ENCODE measurements around the gene METTL4. TPM values are rescaled to one million over a fixed set of nuclear protein-coding genes. Genes with fewer than 3 reads are reported as not detected.
"Not testable (repeated sequence)": the region's sequence is repeated elsewhere in the genome, so short reads cannot be mapped to it uniquely, and the experiment has no call there.

The METTL4 gene
- total and polyA plus RNA-seq, 9 of the 15 experiments (the other 6 are each of a cell fraction or from before 2014, with no cell fraction given), result 7.9 to 32.8 (median 22.1) TPM

DNA sequence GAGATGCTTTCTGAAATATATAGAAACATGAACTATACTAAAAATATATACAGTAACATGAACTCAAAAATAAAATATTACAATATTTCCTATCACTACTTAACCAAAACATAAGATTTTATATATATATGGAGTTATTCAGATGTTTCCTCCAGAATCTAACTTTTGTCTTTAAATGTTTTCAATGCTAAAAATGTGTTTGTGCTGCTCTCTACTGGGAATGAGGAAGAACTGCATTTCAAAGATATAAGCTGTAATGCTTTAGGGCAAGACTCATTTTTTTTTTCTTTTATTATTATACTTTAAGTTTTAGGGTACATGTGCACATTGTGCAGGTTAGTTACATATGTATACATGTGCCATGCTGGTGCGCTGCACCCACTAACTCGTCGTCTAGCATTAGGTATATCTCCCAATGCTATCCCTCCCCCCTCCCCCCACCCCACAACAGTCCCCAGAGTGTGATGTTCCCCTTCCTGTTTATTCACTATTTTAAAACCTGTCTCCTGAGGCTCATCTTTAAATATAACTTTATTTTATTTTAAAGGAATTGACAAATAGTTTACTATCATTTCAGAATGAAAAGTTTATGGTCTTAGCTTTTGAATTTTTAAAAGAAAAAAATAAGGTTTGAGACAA, 29.3 kb downstream of the METTL4 start:
- no CpG with 5 or more reads among the region's 3 CpGs for WGBS (ENCODE audit: insufficient coverage, low coverage, missing lambda C conversion rate)
- not testable (repeated sequence) for H3K4me2 ChIP-seq (ENCODE audit: insufficient read depth, low read length); H3K79me2 ChIP-seq (ENCODE audit: control insufficient read depth, insufficient read depth, low read length); H3K4me1 ChIP-seq (replicated peaks in 1 of 2; ENCODE audit: control insufficient read depth in 2 of 2, insufficient read depth in 2 of 2, low read length in 2 of 2); BruUV-seq (replicated peaks); H3K9me3 ChIP-seq (replicated peaks; ENCODE audit: control insufficient read depth, insufficient read depth, low read depth, low read length); H3K27me3 ChIP-seq (ENCODE audit: control insufficient read depth in 2 of 2, insufficient read depth in 2 of 2, low read length in 2 of 2); H3K9ac ChIP-seq (ENCODE audit: insufficient read depth in 1 of 2, low read depth in 2 of 2, low read length in 2 of 2); H2AFZ ChIP-seq (ENCODE audit: low read depth, low read length); H3K4me3 ChIP-seq; H4K20me1 ChIP-seq (replicated peaks; ENCODE audit: control insufficient read depth, insufficient read depth, low read length); H3K9me1 ChIP-seq (ENCODE audit: control insufficient read depth, insufficient read depth, low read length); H3K27ac ChIP-seq (ENCODE audit: extremely low read depth, low read depth, low read length)
- peak in 2 of 4 experiments; percentile 25 to 43 for DNase-seq (ENCODE audit: extremely low read depth in 1 of 4, low spot score in 3 of 4)
- ChIA-PET CTCF (ENCODE audit: low intra/inter-chr PET ratio) (interaction anchor here (0.7 to 1.4 kb wide), 5 partner anchors 174 to 1678 kb away, joined by 3 to 12 read pairs (median 3); no protein-coding TSS in a partner anchor), POLR2A (interaction anchor here (0.7 to 1.0 kb wide), 4 partner anchors 18 to 115 kb away, joined by 3 to 5 read pairs (median 3); no protein-coding TSS in a partner anchor)
- peak; percentile 35 for FAIRE-seq
- H3K36me3 ChIP-seq (ENCODE audit: control insufficient read depth, insufficient read depth, low read length), result peaks cover 25% of the 10 kb centered on the region; the same call in 2 of the 3 replicates
- in situ Hi-C loops (cut with MboI), result loop anchor here (25.0 kb wide), 1 partner anchor 955 kb away; no protein-coding TSS in a partner anchor
- intact Hi-C loops (cut with micrococcal nuclease), result loop anchor here (1.0 to 10.0 kb wide), 4 partner anchors 317 to 967 kb away; no protein-coding TSS in a partner anchor
- ATAC-seq, result peak; percentile 69
- TF ChIP-seq, protein P1, sequence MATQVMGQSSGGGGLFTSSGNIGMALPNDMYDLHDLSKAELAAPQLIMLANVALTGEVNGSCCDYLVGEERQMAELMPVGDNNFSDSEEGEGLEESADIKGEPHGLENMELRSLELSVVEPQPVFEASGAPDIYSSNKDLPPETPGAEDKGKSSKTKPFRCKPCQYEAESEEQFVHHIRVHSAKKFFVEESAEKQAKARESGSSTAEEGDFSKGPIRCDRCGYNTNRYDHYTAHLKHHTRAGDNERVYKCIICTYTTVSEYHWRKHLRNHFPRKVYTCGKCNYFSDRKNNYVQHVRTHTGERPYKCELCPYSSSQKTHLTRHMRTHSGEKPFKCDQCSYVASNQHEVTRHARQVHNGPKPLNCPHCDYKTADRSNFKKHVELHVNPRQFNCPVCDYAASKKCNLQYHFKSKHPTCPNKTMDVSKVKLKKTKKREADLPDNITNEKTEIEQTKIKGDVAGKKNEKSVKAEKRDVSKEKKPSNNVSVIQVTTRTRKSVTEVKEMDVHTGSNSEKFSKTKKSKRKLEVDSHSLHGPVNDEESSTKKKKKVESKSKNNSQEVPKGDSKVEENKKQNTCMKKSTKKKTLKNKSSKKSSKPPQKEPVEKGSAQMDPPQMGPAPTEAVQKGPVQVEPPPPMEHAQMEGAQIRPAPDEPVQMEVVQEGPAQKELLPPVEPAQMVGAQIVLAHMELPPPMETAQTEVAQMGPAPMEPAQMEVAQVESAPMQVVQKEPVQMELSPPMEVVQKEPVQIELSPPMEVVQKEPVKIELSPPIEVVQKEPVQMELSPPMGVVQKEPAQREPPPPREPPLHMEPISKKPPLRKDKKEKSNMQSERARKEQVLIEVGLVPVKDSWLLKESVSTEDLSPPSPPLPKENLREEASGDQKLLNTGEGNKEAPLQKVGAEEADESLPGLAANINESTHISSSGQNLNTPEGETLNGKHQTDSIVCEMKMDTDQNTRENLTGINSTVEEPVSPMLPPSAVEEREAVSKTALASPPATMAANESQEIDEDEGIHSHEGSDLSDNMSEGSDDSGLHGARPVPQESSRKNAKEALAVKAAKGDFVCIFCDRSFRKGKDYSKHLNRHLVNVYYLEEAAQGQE (IDR thresholded peaks at IDR 0.05; ENCODE audit: borderline replicate concordance), result peak; percentile 68; the same call in 1 of the 2 replicates
- TF ChIP-seq, protein P1 (CRISPR knock-in tag; IDR thresholded peaks at IDR 0.05; ENCODE audit: low read depth), result not testable (repeated sequence)
- TF ChIP-seq RAD21 (CRISPR knock-in tag; conservative IDR thresholded peaks at IDR 0.05 in 1 of 2, IDR thresholded peaks at IDR 0.05 in 1 of 2), result peak; percentile 89 to 92
- 0 out of 2 replicates have a peak, but pooled peaks have one; percentile 27 for TF ChIP-seq POLR2H (tag; IDR thresholded peaks at IDR 0.05; ENCODE audit: low read depth)
- TF ChIP-seq, protein P2, sequence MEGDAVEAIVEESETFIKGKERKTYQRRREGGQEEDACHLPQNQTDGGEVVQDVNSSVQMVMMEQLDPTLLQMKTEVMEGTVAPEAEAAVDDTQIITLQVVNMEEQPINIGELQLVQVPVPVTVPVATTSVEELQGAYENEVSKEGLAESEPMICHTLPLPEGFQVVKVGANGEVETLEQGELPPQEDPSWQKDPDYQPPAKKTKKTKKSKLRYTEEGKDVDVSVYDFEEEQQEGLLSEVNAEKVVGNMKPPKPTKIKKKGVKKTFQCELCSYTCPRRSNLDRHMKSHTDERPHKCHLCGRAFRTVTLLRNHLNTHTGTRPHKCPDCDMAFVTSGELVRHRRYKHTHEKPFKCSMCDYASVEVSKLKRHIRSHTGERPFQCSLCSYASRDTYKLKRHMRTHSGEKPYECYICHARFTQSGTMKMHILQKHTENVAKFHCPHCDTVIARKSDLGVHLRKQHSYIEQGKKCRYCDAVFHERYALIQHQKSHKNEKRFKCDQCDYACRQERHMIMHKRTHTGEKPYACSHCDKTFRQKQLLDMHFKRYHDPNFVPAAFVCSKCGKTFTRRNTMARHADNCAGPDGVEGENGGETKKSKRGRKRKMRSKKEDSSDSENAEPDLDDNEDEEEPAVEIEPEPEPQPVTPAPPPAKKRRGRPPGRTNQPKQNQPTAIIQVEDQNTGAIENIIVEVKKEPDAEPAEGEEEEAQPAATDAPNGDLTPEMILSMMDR (IDR thresholded peaks at IDR 0.05 in 2 of 3, conservative IDR thresholded peaks at IDR 0.05 in 1 of 3; ENCODE audit: insufficient read depth in 2 of 3, low read depth in 1 of 3, low read length in 3 of 3), result peak; percentile 45 to 84 (median 50); a peak in 3 of 6 replicates
- TF ChIP-seq, protein P3, sequence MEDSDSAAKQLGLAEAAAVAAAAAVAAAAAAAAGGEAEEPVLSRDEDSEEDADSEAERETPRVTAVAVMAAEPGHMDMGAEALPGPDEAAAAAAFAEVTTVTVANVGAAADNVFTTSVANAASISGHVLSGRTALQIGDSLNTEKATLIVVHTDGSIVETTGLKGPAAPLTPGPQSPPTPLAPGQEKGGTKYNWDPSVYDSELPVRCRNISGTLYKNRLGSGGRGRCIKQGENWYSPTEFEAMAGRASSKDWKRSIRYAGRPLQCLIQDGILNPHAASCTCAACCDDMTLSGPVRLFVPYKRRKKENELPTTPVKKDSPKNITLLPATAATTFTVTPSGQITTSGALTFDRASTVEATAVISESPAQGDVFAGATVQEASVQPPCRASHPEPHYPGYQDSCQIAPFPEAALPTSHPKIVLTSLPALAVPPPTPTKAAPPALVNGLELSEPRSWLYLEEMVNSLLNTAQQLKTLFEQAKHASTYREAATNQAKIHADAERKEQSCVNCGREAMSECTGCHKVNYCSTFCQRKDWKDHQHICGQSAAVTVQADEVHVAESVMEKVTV (CRISPR knock-in tag; IDR thresholded peaks at IDR 0.05), result peak; percentile 76
- 0 out of 2 replicates have a peak, but pooled peaks have one; percentile 21 for TF ChIP-seq CC2D1A (IDR thresholded peaks at IDR 0.05)
- TF ChIP-seq ZNF384 (IDR thresholded peaks at IDR 0.05; ENCODE audit: low read depth, low read length), result 0 out of 2 replicates have a peak, but pooled peaks have one; percentile 23

All from K562 (cell line).